ENCODE measurements around the gene MYOM3. TPM values are rescaled to one million over a fixed set of nuclear protein-coding genes. Genes with fewer than 3 reads are reported as not detected.

Gene MYOM3
- total RNA-seq, 1 experiment from 2014 or later = 0.04 TPM

DNA sequence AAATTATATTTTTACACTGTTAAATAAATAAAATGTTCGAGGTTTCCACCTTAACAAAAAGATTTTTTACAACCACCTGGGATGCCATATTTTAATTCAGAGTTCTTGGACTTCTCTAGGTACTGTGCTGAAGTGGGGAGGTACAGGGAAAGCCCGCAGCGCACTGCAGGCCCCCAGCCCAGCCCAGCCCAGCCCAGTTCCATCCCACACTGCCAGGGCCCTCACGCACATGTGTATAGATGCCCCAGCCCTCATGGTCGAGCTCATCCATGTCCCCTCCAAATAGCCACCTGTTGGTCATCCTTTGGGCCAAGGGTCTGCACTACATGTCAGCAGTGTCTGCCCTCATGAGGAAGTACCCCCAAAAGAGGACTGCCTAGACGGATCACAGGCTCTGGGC, 11.7 kb upstream of the MYOM3 start:
- no peak overlapping the region for H3K4me2 ChIP-seq (ENCODE audit: low read length)
- no peak overlapping the region for H3K27ac ChIP-seq (ENCODE audit: low read length)
- H4K20me1 ChIP-seq (ENCODE audit: low read length) = no peaks in the 10 kb centered on the region
- no peaks in the 10 kb centered on the region for H3K9me2 ChIP-seq (replicated peaks; ENCODE audit: low read length)
- peaks cover 15% of the 10 kb centered on the region for H3K4me1 ChIP-seq (ENCODE audit: insufficient read depth, low read length)
- POLR2A ChIA-PET (ENCODE audit: unreplicated experiment) = no interaction called here
- ATAC-seq (no peak), DNase-seq (no peak)
- no TSS peak for BruUV-seq (replicated peaks)
- intact Hi-C loops (cut with micrococcal nuclease) = no loop called here
- TF ChIP-seq EZH2 (IDR thresholded peaks at IDR 0.05; ENCODE audit: low read length, unreplicated experiment) (no peak), CTCF (conservative IDR thresholded peaks at IDR 0.05; ENCODE audit: low read depth, low read length) (no peak), EZH2phosphoT487 (IDR thresholded peaks at IDR 0.05; ENCODE audit: borderline replicate concordance, low read length) (no peak)
- H2AFZ ChIP-seq (ENCODE audit: low read length) = no peak overlapping the region
- H3K9me3 ChIP-seq (ENCODE audit: low read length) = no peaks in the 10 kb centered on the region
- no peak overlapping the region for H3K4me3 ChIP-seq (ENCODE audit: low read length)
- H3F3A ChIP-seq (ENCODE audit: low read length, unreplicated experiment) = no peaks in the 10 kb centered on the region
- H3K9ac ChIP-seq (ENCODE audit: low read length) = no peak overlapping the region
- H3K79me2 ChIP-seq (ENCODE audit: low read length) = no peaks in the 10 kb centered on the region
- no peaks in the 10 kb centered on the region for H3K27me3 ChIP-seq (ENCODE audit: low read length)
- no peaks in the 10 kb centered on the region for H3K36me3 ChIP-seq (ENCODE audit: low read depth, low read length)
- CTCF ChIA-PET = no interaction called here

GRCh38 chr1:24122776-24123175, 10.8 kb upstream of the MYOM3 start:
- intact Hi-C loops (cut with micrococcal nuclease) = no loop called here
- ATAC-seq (no peak), DNase-seq (no peak)
- POLR2A ChIA-PET (ENCODE audit: unreplicated experiment) = no interaction called here
- H3K9me3 ChIP-seq (ENCODE audit: low read length) = no peaks in the 10 kb centered on the region
- H3F3A ChIP-seq (ENCODE audit: low read length, unreplicated experiment) = no peaks in the 10 kb centered on the region
- no peaks in the 10 kb centered on the region for H3K9me2 ChIP-seq (replicated peaks; ENCODE audit: low read length)
- BruUV-seq (replicated peaks) = no TSS peak
- H3K4me1 ChIP-seq (ENCODE audit: insufficient read depth, low read length) = peaks cover 23% of the 10 kb centered on the region
- no peaks in the 10 kb centered on the region for H3K79me2 ChIP-seq (ENCODE audit: low read length)
- H3K9ac ChIP-seq (ENCODE audit: low read length) = no peak overlapping the region
- no peaks in the 10 kb centered on the region for H3K36me3 ChIP-seq (ENCODE audit: low read depth, low read length)
- TF ChIP-seq EZH2phosphoT487 (IDR thresholded peaks at IDR 0.05; ENCODE audit: borderline replicate concordance, low read length) = no peak
- no peak for TF ChIP-seq EZH2 (IDR thresholded peaks at IDR 0.05; ENCODE audit: low read length, unreplicated experiment)
- TF ChIP-seq CTCF (conservative IDR thresholded peaks at IDR 0.05; ENCODE audit: low read depth, low read length) = no peak
- CTCF ChIA-PET = no interaction called here
- H3K4me2 ChIP-seq (ENCODE audit: low read length) = no peak overlapping the region
- H3K27ac ChIP-seq (ENCODE audit: low read length) = no peak overlapping the region
- H3K4me3 ChIP-seq (ENCODE audit: low read length) = no peak overlapping the region
- H3K27me3 ChIP-seq (ENCODE audit: low read length) = no peaks in the 10 kb centered on the region
- H2AFZ ChIP-seq (ENCODE audit: low read length) = no peak overlapping the region
- no peaks in the 10 kb centered on the region for H4K20me1 ChIP-seq (ENCODE audit: low read length)

DNA sequence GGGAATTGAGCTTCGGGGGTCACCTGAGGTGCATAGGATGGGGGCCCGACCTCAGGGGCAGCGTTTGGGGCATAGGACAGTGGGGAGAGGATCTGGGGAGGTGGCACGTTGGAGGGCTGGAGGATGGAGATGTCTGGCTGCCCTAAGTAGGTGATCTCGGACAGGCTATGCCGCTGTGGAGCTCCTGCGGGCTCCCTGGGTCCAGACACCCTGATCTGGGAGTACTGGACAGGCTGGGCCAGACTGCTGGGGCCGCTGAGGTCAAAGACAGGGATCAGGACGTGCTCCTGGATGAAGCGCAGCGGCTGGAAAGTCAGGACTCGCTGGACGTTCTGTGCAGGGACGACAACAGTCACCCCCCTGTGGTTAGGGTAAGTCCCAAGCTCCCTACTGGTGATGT, 9.5 kb upstream of the MYOM3 start:
- Histone ChIP-seq H3F3A (ENCODE audit: low read length, unreplicated experiment) (no peaks in the 10 kb centered on the region), H3K27me3 (ENCODE audit: low read length) (no peaks in the 10 kb centered on the region), H3K4me3 (ENCODE audit: low read length) (no peak overlapping the region), H3K9ac (ENCODE audit: low read length) (no peak overlapping the region), H3K9me3 (ENCODE audit: low read length) (no peaks in the 10 kb centered on the region), H3K4me1 (ENCODE audit: insufficient read depth, low read length) (peaks cover 27% of the 10 kb centered on the region), H2AFZ (ENCODE audit: low read length) (no peak overlapping the region), H3K4me2 (ENCODE audit: low read length) (no peak overlapping the region), H4K20me1 (ENCODE audit: low read length) (no peaks in the 10 kb centered on the region), H3K79me2 (ENCODE audit: low read length) (no peaks in the 10 kb centered on the region), H3K9me2 (replicated peaks; ENCODE audit: low read length) (no peaks in the 10 kb centered on the region), H3K36me3 (ENCODE audit: low read depth, low read length) (no peaks in the 10 kb centered on the region), H3K27ac (ENCODE audit: low read length) (no peak overlapping the region)
- ChIA-PET POLR2A (ENCODE audit: unreplicated experiment) (no interaction called here), CTCF (no interaction called here)
- DNase-seq (no peak), ATAC-seq (no peak)
- intact Hi-C loops (cut with micrococcal nuclease) = no loop called here
- TF ChIP-seq EZH2 (IDR thresholded peaks at IDR 0.05; ENCODE audit: low read length, unreplicated experiment) (no peak), CTCF (conservative IDR thresholded peaks at IDR 0.05; ENCODE audit: low read depth, low read length) (no peak), EZH2phosphoT487 (IDR thresholded peaks at IDR 0.05; ENCODE audit: borderline replicate concordance, low read length) (no peak)
- BruUV-seq (replicated peaks) = no TSS peak

Measured in PC-3 (cell line).